ENCODE measurements around the gene MCU. TPM values are rescaled to one million over a fixed set of nuclear protein-coding genes. Genes with fewer than 3 reads are reported as not detected.

MCU gene
- total and polyA plus RNA-seq, 2 donors (not counting 1 experiment from before 2014, with no cell fraction given) = 11.7 to 21.1 TPM

DNA sequence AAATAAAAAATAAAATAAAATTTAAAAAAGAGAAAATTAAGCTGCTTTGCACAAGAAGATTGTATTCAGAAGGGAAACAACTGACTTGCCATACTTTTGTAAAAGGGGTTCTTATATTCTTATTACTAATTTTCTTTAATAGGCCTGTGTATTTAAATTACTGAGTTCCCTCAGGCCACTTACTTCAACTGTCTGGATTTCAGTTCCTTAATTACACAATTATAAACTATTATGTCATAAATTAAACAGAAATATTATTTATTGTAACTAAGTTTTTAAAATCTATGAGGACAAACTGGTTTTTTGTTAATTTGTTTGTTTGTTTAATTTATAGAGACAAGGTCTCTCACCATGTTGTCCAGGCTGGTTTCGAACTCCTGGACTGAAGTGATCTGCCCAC is 43.6 kb upstream of the MCU start:
- no peaks in the 10 kb centered on the region for H4K20me1 ChIP-seq (ENCODE audit: control insufficient read depth, insufficient read depth, low read length, poor library complexity, severe bottlenecking)
- TF ChIP-seq EZH2 (IDR thresholded peaks at IDR 0.05; ENCODE audit: borderline replicate concordance, insufficient read depth, low read depth, low read length, poor library complexity, severe bottlenecking) = no peak
- TF ChIP-seq, protein P1, sequence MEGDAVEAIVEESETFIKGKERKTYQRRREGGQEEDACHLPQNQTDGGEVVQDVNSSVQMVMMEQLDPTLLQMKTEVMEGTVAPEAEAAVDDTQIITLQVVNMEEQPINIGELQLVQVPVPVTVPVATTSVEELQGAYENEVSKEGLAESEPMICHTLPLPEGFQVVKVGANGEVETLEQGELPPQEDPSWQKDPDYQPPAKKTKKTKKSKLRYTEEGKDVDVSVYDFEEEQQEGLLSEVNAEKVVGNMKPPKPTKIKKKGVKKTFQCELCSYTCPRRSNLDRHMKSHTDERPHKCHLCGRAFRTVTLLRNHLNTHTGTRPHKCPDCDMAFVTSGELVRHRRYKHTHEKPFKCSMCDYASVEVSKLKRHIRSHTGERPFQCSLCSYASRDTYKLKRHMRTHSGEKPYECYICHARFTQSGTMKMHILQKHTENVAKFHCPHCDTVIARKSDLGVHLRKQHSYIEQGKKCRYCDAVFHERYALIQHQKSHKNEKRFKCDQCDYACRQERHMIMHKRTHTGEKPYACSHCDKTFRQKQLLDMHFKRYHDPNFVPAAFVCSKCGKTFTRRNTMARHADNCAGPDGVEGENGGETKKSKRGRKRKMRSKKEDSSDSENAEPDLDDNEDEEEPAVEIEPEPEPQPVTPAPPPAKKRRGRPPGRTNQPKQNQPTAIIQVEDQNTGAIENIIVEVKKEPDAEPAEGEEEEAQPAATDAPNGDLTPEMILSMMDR (IDR thresholded peaks at IDR 0.05) = no peak
- POLR2A ChIA-PET = no interaction called here
- intact Hi-C loops (cut with micrococcal nuclease) = no loop called here
- H3K4me2 ChIP-seq (replicated peaks; ENCODE audit: low read depth, low read length, poor library complexity, severe bottlenecking) = no peak overlapping the region
- Mint-ChIP-seq H3K27ac (no peak overlapping the region), H3K27me3 (peaks cover under 1% of the 10 kb centered on the region), H3K4me1 (no peaks in the 10 kb centered on the region), H3K4me3 (no peak overlapping the region), H3K9me3 (ENCODE audit: insufficient read depth) (no peaks in the 10 kb centered on the region)
- no peak overlapping the region for H3K9ac ChIP-seq (ENCODE audit: low read length)
- no peaks in the 10 kb centered on the region for H3K9me3 ChIP-seq (ENCODE audit: control extremely low read depth in 1 of 3, control insufficient read depth in 2 of 3, insufficient read depth in 1 of 3, low read length in 2 of 3)
- no peak overlapping the region for H2AFZ ChIP-seq (ENCODE audit: insufficient read depth, low read depth, low read length, poor library complexity, severe bottlenecking)
- ATAC-seq (ENCODE audit: low read depth) (no peak), DNase-seq (no peak)
- no peaks in the 10 kb centered on the region for H3K79me2 ChIP-seq (ENCODE audit: control insufficient read depth, insufficient read depth, low read length)
- CTCF ChIA-PET = no interaction called here
- no peak overlapping the region for H3K27ac ChIP-seq (ENCODE audit: low read length in 2 of 2)
- peaks cover 0 to 3% of the 10 kb centered on the region in 2 donors for H3K4me1 ChIP-seq (ENCODE audit: control insufficient read depth in 2 of 2, insufficient read depth in 2 of 2, low read length in 2 of 2)
- H3K36me3 ChIP-seq (replicated peaks in 1 of 2; ENCODE audit: control extremely low read depth in 1 of 2, control insufficient read depth in 1 of 2, extremely low read depth in 1 of 2, insufficient read depth in 2 of 2, low read length in 1 of 2) = no peaks in the 10 kb centered on the region
- H3K27me3 ChIP-seq (replicated peaks in 1 of 4; ENCODE audit: control extremely low read depth in 1 of 4, control insufficient read depth in 3 of 4, insufficient read depth in 4 of 4, low read length in 3 of 4) = no peaks in the 10 kb centered on the region
- 93% methylated on average over 1 of the region's 1 CpG for WGBS (ENCODE audit: insufficient coverage)
- H3K4me3 ChIP-seq (ENCODE audit: control extremely low read depth in 1 of 5, extremely low read depth in 1 of 5, insufficient read depth in 1 of 5, low read depth in 2 of 5, low read length in 4 of 5) = no peak overlapping the region

DNA sequence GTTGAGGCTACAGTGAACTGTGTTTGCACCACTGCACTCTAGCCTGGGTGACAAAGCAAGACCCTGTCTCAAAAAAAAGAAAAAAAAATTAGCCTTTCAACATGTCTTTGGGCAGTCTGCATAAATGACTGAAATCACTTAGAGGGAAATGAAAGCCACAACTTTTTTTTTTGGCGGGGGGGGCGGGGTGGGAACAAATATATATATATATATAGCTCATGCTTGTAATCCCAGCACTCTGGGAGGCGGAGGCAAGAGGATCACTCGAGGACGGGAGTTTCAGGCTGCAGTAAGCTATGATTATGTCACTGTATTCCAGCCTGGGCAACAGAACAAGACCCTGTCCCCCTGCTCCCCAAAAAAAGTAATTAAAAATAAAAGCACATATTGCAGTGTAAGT is 42.7 kb upstream of the MCU start:
- Mint-ChIP-seq H3K27ac (no peak overlapping the region), H3K9me3 (ENCODE audit: insufficient read depth) (no peaks in the 10 kb centered on the region), H3K4me1 (no peaks in the 10 kb centered on the region), H3K4me3 (no peak overlapping the region), H3K27me3 (no peaks in the 10 kb centered on the region)
- no peak for DNase-seq
- Histone ChIP-seq H3K9ac (ENCODE audit: low read length) (no peak overlapping the region), H3K27ac (ENCODE audit: low read length in 2 of 2) (no peak overlapping the region), H3K9me3 (ENCODE audit: control extremely low read depth in 1 of 3, control insufficient read depth in 2 of 3, insufficient read depth in 1 of 3, low read length in 2 of 3) (no peaks in the 10 kb centered on the region), H3K36me3 (replicated peaks in 1 of 2; ENCODE audit: control extremely low read depth in 1 of 2, control insufficient read depth in 1 of 2, extremely low read depth in 1 of 2, insufficient read depth in 2 of 2, low read length in 1 of 2) (no peaks in the 10 kb centered on the region), H4K20me1 (ENCODE audit: control insufficient read depth, insufficient read depth, low read length, poor library complexity, severe bottlenecking) (no peaks in the 10 kb centered on the region), H2AFZ (ENCODE audit: insufficient read depth, low read depth, low read length, poor library complexity, severe bottlenecking) (no peak overlapping the region), H3K27me3 (replicated peaks in 1 of 4; ENCODE audit: control extremely low read depth in 1 of 4, control insufficient read depth in 3 of 4, insufficient read depth in 4 of 4, low read length in 3 of 4) (no peaks in the 10 kb centered on the region), H3K4me3 (ENCODE audit: control extremely low read depth in 1 of 5, extremely low read depth in 1 of 5, insufficient read depth in 1 of 5, low read depth in 2 of 5, low read length in 4 of 5) (no peak overlapping the region), H3K4me2 (replicated peaks; ENCODE audit: low read depth, low read length, poor library complexity, severe bottlenecking) (no peak overlapping the region), H3K79me2 (ENCODE audit: control insufficient read depth, insufficient read depth, low read length) (no peaks in the 10 kb centered on the region), H3K4me1 (ENCODE audit: control insufficient read depth in 2 of 2, insufficient read depth in 2 of 2, low read length in 2 of 2) (peaks cover 0 to 3% of the 10 kb centered on the region in 2 donors)
- no CpG with 5 or more reads among the region's 5 CpGs for WGBS (ENCODE audit: insufficient coverage)
- no peak for TF ChIP-seq EZH2 (IDR thresholded peaks at IDR 0.05; ENCODE audit: borderline replicate concordance, insufficient read depth, low read depth, low read length, poor library complexity, severe bottlenecking)
- TF ChIP-seq, protein P1 (IDR thresholded peaks at IDR 0.05) = no peak
- ATAC-seq (ENCODE audit: low read depth) = no peak
- intact Hi-C loops (cut with micrococcal nuclease) = no loop called here
- ChIA-PET CTCF (no interaction called here), POLR2A (no interaction called here)

Data from B cell (primary cell).